Kidney epithelial cell (primary cell): ENCODE data around the gene INO80. TPM values are rescaled to one million over a fixed set of nuclear protein-coding genes. Genes with fewer than 3 reads are reported as not detected.

Source experiments
- DNase-seq: peaks from one replicate; pipeline ENCODE4 v3.0.0-alpha.2; 2010; ENCODE audit warnings: low read depth
- H3K27me3 ChIP-seq: 2 replicates; pipeline ENCODE4 v1.6.0; 2011; ENCODE audit warnings: low read length; ENCODE audit not compliant: control insufficient read depth, insufficient read depth
- H3K36me3 ChIP-seq: 2 replicates; pipeline ENCODE4 v1.5.1; 2011; ENCODE audit warnings: low read length; ENCODE audit not compliant: control insufficient read depth, insufficient read depth
- H3K4me3 ChIP-seq: 2 replicates; pipeline ENCODE4 v1.5.1; 2011; ENCODE audit warnings: low read depth, mild to moderate bottlenecking, control low read depth, low read length
- total RNA-seq: library from RNA; depleted of rRNA; stranded (reverse); fragments of >200 nt; gene quantifications from 2 replicates; pipeline ENCODE4 v1.2.3, GENCODE V29; 2015
- TF ChIP-seq, protein P1 (sequence below): IDR thresholded peaks from 2 replicates; pipeline ENCODE4 v1.5.1; 2011; ENCODE audit warnings: mild to moderate bottlenecking, moderate library complexity, low read length, control low read depth, inconsistent platforms; ENCODE audit not compliant: insufficient read depth, poor library complexity, severe bottlenecking

The INO80 gene
- total RNA-seq, 1 donor from 2014 or later: 26.7 TPM

DNA sequence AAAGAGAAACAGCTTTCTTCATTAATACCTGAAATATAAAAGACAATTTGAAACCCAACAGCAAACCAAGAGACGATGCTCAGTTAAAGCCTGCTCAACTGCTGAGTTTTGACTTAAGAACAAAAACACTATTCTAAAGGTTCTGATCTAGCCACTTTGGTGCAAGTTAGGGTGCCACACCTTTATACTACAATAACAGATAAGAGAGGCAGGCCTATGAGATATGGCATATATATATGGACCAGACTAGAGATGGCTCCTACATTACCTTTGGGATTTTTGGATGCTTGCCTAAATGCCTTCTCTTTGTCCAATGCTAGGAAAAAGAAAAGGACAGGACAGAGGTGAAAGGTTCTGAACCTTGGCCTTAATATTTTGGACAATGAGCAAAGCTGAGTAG, 68.6 kb downstream of the INO80 start:
- H3K4me3 ChIP-seq: no peak overlapping the region
- no peaks in the 10 kb centered on the region for H3K36me3 ChIP-seq

DNA sequence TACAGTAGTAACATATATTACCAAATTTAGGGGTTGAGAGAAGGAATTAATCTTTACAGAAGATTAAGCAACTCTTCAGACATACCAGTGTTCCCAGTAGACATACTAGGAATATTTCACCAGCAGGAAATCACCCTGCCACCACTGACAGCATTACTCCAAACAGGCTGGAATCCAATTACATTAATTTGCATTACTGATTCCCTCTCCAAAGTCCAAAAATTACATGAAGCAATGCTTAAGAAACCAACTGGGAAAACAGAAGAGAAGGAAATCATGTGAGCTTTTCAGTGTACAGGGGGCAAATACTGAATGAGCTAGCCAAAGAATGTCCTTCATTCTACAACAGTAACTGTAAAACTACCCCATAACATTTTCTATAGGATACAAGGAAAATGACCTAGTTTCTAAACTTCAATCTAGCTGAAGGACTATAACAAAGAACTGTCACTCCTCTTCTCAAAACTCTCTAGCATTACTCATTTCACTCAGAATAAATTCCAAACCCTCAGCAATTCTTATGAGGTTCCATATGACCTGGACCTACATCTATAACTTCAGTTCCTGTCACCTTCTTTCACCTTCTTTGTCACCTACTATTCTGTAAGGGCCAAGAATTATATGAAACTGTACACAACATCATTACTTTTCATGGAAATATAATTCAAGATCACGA, 72.7 kb downstream of the INO80 start:
- no peaks in the 10 kb centered on the region for H3K36me3 ChIP-seq
- TF ChIP-seq, protein P1, sequence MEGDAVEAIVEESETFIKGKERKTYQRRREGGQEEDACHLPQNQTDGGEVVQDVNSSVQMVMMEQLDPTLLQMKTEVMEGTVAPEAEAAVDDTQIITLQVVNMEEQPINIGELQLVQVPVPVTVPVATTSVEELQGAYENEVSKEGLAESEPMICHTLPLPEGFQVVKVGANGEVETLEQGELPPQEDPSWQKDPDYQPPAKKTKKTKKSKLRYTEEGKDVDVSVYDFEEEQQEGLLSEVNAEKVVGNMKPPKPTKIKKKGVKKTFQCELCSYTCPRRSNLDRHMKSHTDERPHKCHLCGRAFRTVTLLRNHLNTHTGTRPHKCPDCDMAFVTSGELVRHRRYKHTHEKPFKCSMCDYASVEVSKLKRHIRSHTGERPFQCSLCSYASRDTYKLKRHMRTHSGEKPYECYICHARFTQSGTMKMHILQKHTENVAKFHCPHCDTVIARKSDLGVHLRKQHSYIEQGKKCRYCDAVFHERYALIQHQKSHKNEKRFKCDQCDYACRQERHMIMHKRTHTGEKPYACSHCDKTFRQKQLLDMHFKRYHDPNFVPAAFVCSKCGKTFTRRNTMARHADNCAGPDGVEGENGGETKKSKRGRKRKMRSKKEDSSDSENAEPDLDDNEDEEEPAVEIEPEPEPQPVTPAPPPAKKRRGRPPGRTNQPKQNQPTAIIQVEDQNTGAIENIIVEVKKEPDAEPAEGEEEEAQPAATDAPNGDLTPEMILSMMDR: no peak
- no peak for DNase-seq
- H3K4me3 ChIP-seq: no peak overlapping the region
- H3K27me3 ChIP-seq: no peaks in the 10 kb centered on the region

More for the DNA sequence above, 68.6 kb downstream of the INO80 start:
- no peaks in the 10 kb centered on the region for H3K27me3 ChIP-seq
- TF ChIP-seq, protein P1: no peak
- DNase-seq: no peak

DNA sequence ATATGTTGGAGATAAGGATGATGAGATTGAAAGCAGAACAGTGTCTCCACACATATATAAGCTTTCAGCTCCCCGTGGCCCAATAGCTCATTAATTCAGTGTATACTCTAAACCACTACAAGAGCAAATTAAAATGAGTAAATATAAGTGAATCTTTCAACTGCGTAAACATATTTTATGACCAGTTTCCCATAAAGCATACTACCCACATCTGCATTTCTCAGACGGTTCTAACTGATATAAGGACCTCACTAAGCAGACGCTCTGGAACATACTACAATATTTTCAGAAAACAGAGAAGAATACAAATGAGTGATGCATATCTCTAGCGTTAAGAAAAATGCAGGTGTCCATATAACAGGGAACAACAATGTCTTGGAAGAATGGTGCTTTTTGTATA, 73.2 kb downstream of the INO80 start:
- DNase-seq: no peak
- Histone ChIP-seq H3K36me3 (no peaks in the 10 kb centered on the region), H3K27me3 (no peaks in the 10 kb centered on the region)

DNA sequence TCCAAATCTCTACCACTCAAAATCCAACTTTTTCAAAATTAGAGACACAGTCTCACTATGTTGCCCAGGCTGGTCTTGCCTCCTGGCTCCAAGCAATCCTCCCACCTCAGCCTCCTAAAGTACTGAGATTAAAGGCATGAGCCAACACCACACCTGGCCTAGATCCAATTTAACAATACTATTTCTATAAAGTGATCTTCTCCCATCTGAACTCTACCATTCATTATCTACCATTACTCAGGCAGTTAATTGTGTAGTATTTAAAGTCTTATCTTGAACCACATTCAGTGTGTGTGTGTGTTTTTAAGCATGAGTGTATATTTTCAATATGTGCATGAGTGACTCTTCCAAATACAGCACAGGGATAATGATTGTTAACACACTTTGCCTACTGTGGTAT, 77.0 kb downstream of the INO80 start:
- H3K27me3 ChIP-seq: no peaks in the 10 kb centered on the region
- TF ChIP-seq, protein P1: no peak

More for the DNA sequence above, 73.2 kb downstream of the INO80 start:
- no peak overlapping the region for H3K4me3 ChIP-seq
- TF ChIP-seq, protein P1: no peak

DNA sequence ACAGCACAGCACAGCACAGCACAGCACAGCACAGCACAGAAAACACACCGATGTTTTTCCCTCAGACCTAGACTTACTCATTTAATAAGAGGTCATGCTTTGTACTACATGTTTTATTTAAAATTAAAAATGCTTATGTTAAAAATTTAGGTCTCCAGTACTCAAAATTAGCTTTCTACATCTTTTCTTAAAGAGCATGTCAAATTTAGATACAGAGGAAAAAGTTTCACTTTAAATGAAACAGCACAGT, 84.1 kb downstream of the INO80 start:
- H3K4me3 ChIP-seq: no peak overlapping the region
- H3K27me3 ChIP-seq: no peaks in the 10 kb centered on the region
- no peak for DNase-seq
- TF ChIP-seq, protein P1: no peak
- no peaks in the 10 kb centered on the region for H3K36me3 ChIP-seq

More for the DNA sequence above, 77.0 kb downstream of the INO80 start:
- no peak for DNase-seq
- Histone ChIP-seq H3K36me3 (no peaks in the 10 kb centered on the region), H3K4me3 (no peak overlapping the region)
